OCI-LY3 (cell line): Measurements from ENCODE around the gene SARS1.

Source experiments
- CTCF ChIP-seq: fragments of 200-600, 300-600 bp; sonication (generic); IDR thresholded peaks from 2 replicates; pipeline ENCODE4 v1.5.1; 2014; ENCODE audit warnings: antibody characterized with exemption, low read length, low read depth
- EZH2phosphoT487 ChIP-seq: fragments of 200-600 bp; shearing (Covaris generic); IDR thresholded peaks from 2 replicates; pipeline ENCODE4 v1.6.1; 2018; ENCODE audit warnings: antibody characterized with exemption, mixed run types, low read depth

- TF ChIP-seq CTCF (no peak), EZH2phosphoT487 (no peak)
These were observed 28.4 kb upstream of the SARS1 start for GRCh38 chr1:109185357-109185756.
